Natural killer cell (primary cell): ENCODE measurements around the gene ZCCHC4. TPM values are rescaled to one million over a fixed set of nuclear protein-coding genes. Genes with fewer than 3 reads are reported as not detected.
A peak's percentile ranks its signal among the peaks of the same experiment; 100 is the strongest.

Experiments used
- ATAC-seq, 3 donors: fragments of 150-1000 bp in 2 of 3; fragments of 200-7000 bp in 1 of 3; cut with Tn5 transposase; 1 replicate in 1 of 3; 2 replicates in 2 of 3; pipeline ENCODE4 v1.10.0; 2021; ENCODE audit warnings: mild to moderate bottlenecking in 2 of 3, moderate library complexity in 2 of 3
- DNase-seq, 2 donors: peaks; one replicate each; pipeline versions ENCODE4 v3.0.0 to v3.0.0-alpha.2; 2013 to 2021; ENCODE audit warnings: mixed read lengths in 1 of 2
- H3K27ac ChIP-seq: one replicate; pipeline ENCODE4 v1.5.1; 2013; ENCODE audit warnings: mild to moderate bottlenecking, low read length
- H3K27me3 ChIP-seq: one replicate; pipeline ENCODE4 v1.6.1; 2013; ENCODE audit warnings: low read length; ENCODE audit not compliant: control insufficient read depth, insufficient read depth
- H3K36me3 ChIP-seq: one replicate; pipeline ENCODE4 v1.6.1; 2013; ENCODE audit warnings: low read length; ENCODE audit not compliant: control insufficient read depth, insufficient read depth
- H3K4me1 ChIP-seq: one replicate; pipeline ENCODE4 v1.6.1; 2013; ENCODE audit warnings: low read length; ENCODE audit not compliant: control insufficient read depth, insufficient read depth
- H3K4me3 ChIP-seq: one replicate; pipeline ENCODE4 v1.5.1; 2013; ENCODE audit warnings: low read length
- H3K9me3 ChIP-seq: one replicate; pipeline ENCODE4 v1.6.1; 2013; ENCODE audit warnings: low read length; ENCODE audit not compliant: control insufficient read depth, insufficient read depth
- H3K27ac Mint-ChIP-seq, 2 donors: one replicate each; pipeline ENCODE4 v1.8.0; 2022; ENCODE audit warnings: mild to moderate bottlenecking in 2 of 2, mixed read lengths in 2 of 2, moderate library complexity in 1 of 2
- H3K27me3 Mint-ChIP-seq, 2 donors: one replicate each; pipeline ENCODE4 v1.8.0; 2022; ENCODE audit warnings: low read depth in 2 of 2, mixed read lengths in 2 of 2
- H3K36me3 Mint-ChIP-seq: one replicate; pipeline ENCODE4 v1.8.0; 2022; ENCODE audit warnings: mixed read lengths
- H3K4me1 Mint-ChIP-seq, 2 donors: one replicate each; pipeline ENCODE4 v1.8.0; 2022; ENCODE audit warnings: mixed read lengths in 2 of 2
- H3K4me3 Mint-ChIP-seq: one replicate; pipeline ENCODE4 v1.8.0; 2022; ENCODE audit warnings: mild to moderate bottlenecking, moderate library complexity, mixed read lengths
- H3K9me3 Mint-ChIP-seq, 2 donors: one replicate each; pipeline ENCODE4 v1.8.0; 2022; ENCODE audit warnings: mixed read lengths in 2 of 2
- CTCF ChIP-seq: fragments of 200-600 bp; IDR thresholded peaks from one replicate; pipeline ENCODE4 v1.8.0; 2022; ENCODE audit warnings: antibody characterized with exemption
- WGBS: methylation state at CpG from one replicate; pipeline ENCODE4 v1.1.7; 2013; ENCODE audit warnings: missing lambda C conversion rate; ENCODE audit not compliant: insufficient coverage; 5-methylcytosine and 5-hydroxymethylcytosine counted together
- intact Hi-C: fragments of 100-400 bp; cut with micrococcal nuclease; formaldehyde crosslinking; loops from one replicate; pipeline ENCODE4 v1.14.2; 2022
- total RNA-seq, 4 donors: library from RNA; stranded (reverse); fragments of 120-200 nt in 1 of 4; gene quantifications; one replicate each; pipeline versions ENCODE4 v1.2.3 to v1.2.4, GENCODE V29; 2013 to 2022

The ZCCHC4 gene
- total RNA-seq, 3 donors from 2014 or later (not counting 1 experiment from before 2014, with no cell fraction given), result 9.4 to 12.0 (median 10.9) TPM

- Histone ChIP-seq H3K4me3 (no peak overlapping the region), H3K27ac (no peak overlapping the region), H3K4me1 (no peaks in the 10 kb centered on the region), H3K36me3 (peaks cover 83% of the 10 kb centered on the region), H3K27me3 (no peaks in the 10 kb centered on the region), H3K9me3 (peaks cover 3% of the 10 kb centered on the region)
- no peak overlapping the region for H3K4me3 Mint-ChIP-seq
- 98% methylated on average over 3 of the region's 4 CpGs for WGBS
- DNase-seq, result no peak
- H3K27me3 Mint-ChIP-seq, result no peaks in the 10 kb centered on the region
- H3K4me1 Mint-ChIP-seq, result peaks cover 0 to 5% of the 10 kb centered on the region in 2 donors
- intact Hi-C loops, result no loop called here
- peaks cover 50% of the 10 kb centered on the region for H3K36me3 Mint-ChIP-seq
- no peak for ATAC-seq
- no peak overlapping the region for H3K27ac Mint-ChIP-seq
- H3K9me3 Mint-ChIP-seq, result no peaks in the 10 kb centered on the region
- TF ChIP-seq CTCF, result no peak
Measured at GRCh38 chr4:25399510-25399909, 86.9 kb downstream of the ZCCHC4 start.

GRCh38 chr4:25401066-25401465 is 88.5 kb downstream of the ZCCHC4 start:
- H3K9me3 ChIP-seq, result peaks cover 3% of the 10 kb centered on the region
- H3K27ac ChIP-seq, result no peak overlapping the region
- H3K36me3 Mint-ChIP-seq, result peaks cover 45% of the 10 kb centered on the region
- H3K9me3 Mint-ChIP-seq, result no peaks in the 10 kb centered on the region
- no peak for TF ChIP-seq CTCF
- peaks cover 85% of the 10 kb centered on the region for H3K36me3 ChIP-seq
- intact Hi-C loops, result no loop called here
- H3K4me1 Mint-ChIP-seq, result peaks cover 0 to 5% of the 10 kb centered on the region in 2 donors
- H3K4me3 ChIP-seq, result no peak overlapping the region
- WGBS, result 97% methylated on average over 3 of the region's 3 CpGs
- H3K27ac Mint-ChIP-seq, result peak overlapping the region in 1 of 2 donors; percentile 1
- no peaks in the 10 kb centered on the region for H3K27me3 ChIP-seq
- no peak overlapping the region for H3K4me3 Mint-ChIP-seq
- no peaks in the 10 kb centered on the region for H3K4me1 ChIP-seq
- H3K27me3 Mint-ChIP-seq, result no peaks in the 10 kb centered on the region
- no peak for ATAC-seq
- no peak for DNase-seq

- no peak overlapping the region for H3K4me3 Mint-ChIP-seq
- peaks cover 30% of the 10 kb centered on the region for H3K36me3 Mint-ChIP-seq
- peaks cover 85% of the 10 kb centered on the region for H3K36me3 ChIP-seq
- no peak for DNase-seq
- H3K4me3 ChIP-seq, result no peak overlapping the region
- intact Hi-C loops, result no loop called here
- H3K27me3 ChIP-seq, result no peaks in the 10 kb centered on the region
- H3K4me1 ChIP-seq, result no peaks in the 10 kb centered on the region
- H3K9me3 Mint-ChIP-seq, result no peaks in the 10 kb centered on the region
- H3K27ac Mint-ChIP-seq, result no peak overlapping the region
- H3K4me1 Mint-ChIP-seq, result peaks cover 0 to 5% of the 10 kb centered on the region in 2 donors
- ATAC-seq, result no peak
- H3K9me3 ChIP-seq, result no peaks in the 10 kb centered on the region
- H3K27me3 Mint-ChIP-seq, result no peaks in the 10 kb centered on the region
- no peak for TF ChIP-seq CTCF
- WGBS, result no CpG with 5 or more reads among the region's 1 CpG
- H3K27ac ChIP-seq, result no peak overlapping the region
Measured at GRCh38 chr4:25402521-25402920, 89.9 kb downstream of the ZCCHC4 start.

- H3K27me3 Mint-ChIP-seq, result no peaks in the 10 kb centered on the region
- Histone ChIP-seq H3K27me3 (no peaks in the 10 kb centered on the region), H3K9me3 (no peaks in the 10 kb centered on the region), H3K4me1 (no peaks in the 10 kb centered on the region), H3K4me3 (no peak overlapping the region), H3K36me3 (peaks cover 86% of the 10 kb centered on the region), H3K27ac (no peak overlapping the region)
- no peak for TF ChIP-seq CTCF
- no peaks in the 10 kb centered on the region for H3K9me3 Mint-ChIP-seq
- ATAC-seq (no peak), DNase-seq (no peak)
- no peak overlapping the region for H3K27ac Mint-ChIP-seq
- peaks cover 18% of the 10 kb centered on the region for H3K36me3 Mint-ChIP-seq
- intact Hi-C loops, result no loop called here
- H3K4me1 Mint-ChIP-seq, result no peaks in the 10 kb centered on the region
- H3K4me3 Mint-ChIP-seq, result no peak overlapping the region
Measured at GRCh38 chr4:25403699-25404098, 91.1 kb downstream of the ZCCHC4 start.
